ENCODE measurements around the gene CCR7. TPM values are rescaled to one million over a fixed set of nuclear protein-coding genes. Genes with fewer than 3 reads are reported as not detected.

The CCR7 gene
- polyA plus RNA-seq, 1 of the 3 experiments (the other 2 are of a cell fraction), result not detected

- no peak for TF ChIP-seq GATA2 (CRISPR knock-in tag; IDR thresholded peaks at IDR 0.05)
- no peak for TF ChIP-seq TCF12 (IDR thresholded peaks at IDR 0.05)
- TF ChIP-seq JUND (IDR thresholded peaks at IDR 0.05), result no peak
- no peak for TF ChIP-seq GABPA (IDR thresholded peaks at IDR 0.05; ENCODE audit: low read depth)
- no peak for TF ChIP-seq RXRA (IDR thresholded peaks at IDR 0.05; ENCODE audit: borderline replicate concordance, low read depth)
Observed at GRCh38 chr17:40612599-40613244, 47.5 kb upstream of the CCR7 start (continued).

GRCh38 chr17:40611840-40612474 is 46.7 kb upstream of the CCR7 start:
- no peak overlapping the region for H2AFZ ChIP-seq (ENCODE audit: low read depth)
- H3K36me3 ChIP-seq (replicated peaks in 1 of 2; ENCODE audit: control insufficient read depth in 1 of 2, insufficient read depth in 2 of 2, low read length in 1 of 2), result no peaks in the 10 kb centered on the region
- peaks cover 0 to 9% of the 10 kb centered on the region in 2 experiments; a peak in 1 of 4 replicates for H3K4me1 ChIP-seq (ENCODE audit: control insufficient read depth in 1 of 2, insufficient read depth in 2 of 2, low read depth in 1 of 2, low read length in 1 of 2)
- WGBS (ENCODE audit: low lambda C conversion rate), result 59% methylated on average over 7 of the region's 7 CpGs
- H3K9me2 ChIP-seq, result no peaks in the 10 kb centered on the region
- ChIA-PET CTCF (interaction anchor here (0.9 to 1.8 kb wide), 2 partner anchors 8 to 12 kb away, joined by 3 to 5 read pairs; no protein-coding TSS in a partner anchor), POLR2A (no interaction called here)
- no peaks in the 10 kb centered on the region for H3K79me2 ChIP-seq (ENCODE audit: insufficient read depth)
- H3K27me3 ChIP-seq (ENCODE audit: insufficient read depth), result peaks cover 50% of the 10 kb centered on the region
- H3K27ac ChIP-seq (ENCODE audit: low read depth in 2 of 2, low read length in 1 of 2), result no peak overlapping the region
- no peak for DNase-seq
- H3K9ac ChIP-seq, result no peak overlapping the region
- no peak overlapping the region for H3K4me2 ChIP-seq
- H3K9me3 ChIP-seq, result no peaks in the 10 kb centered on the region
- no peaks in the 10 kb centered on the region for H3F3A ChIP-seq (replicated peaks; ENCODE audit: insufficient read depth)
- H3K4me3 ChIP-seq (ENCODE audit: low read depth in 2 of 2, low read length in 1 of 2), result no peak overlapping the region
- no peaks in the 10 kb centered on the region for H4K20me1 ChIP-seq (ENCODE audit: insufficient read depth)
- TF ChIP-seq ZBTB33 (IDR thresholded peaks at IDR 0.05; ENCODE audit: borderline replicate concordance, low read depth), result no peak
- TF ChIP-seq USF1 (IDR thresholded peaks at IDR 0.05; ENCODE audit: borderline replicate concordance, low read depth), result no peak
- TF ChIP-seq TAF1 (IDR thresholded peaks at IDR 0.05; ENCODE audit: borderline replicate concordance, low read depth, low read length), result no peak
- TF ChIP-seq REST (IDR thresholded peaks at IDR 0.05; ENCODE audit: low read depth, low read length), result no peak
- TF ChIP-seq SIN3A (IDR thresholded peaks at IDR 0.05; ENCODE audit: borderline replicate concordance, low read depth, low read length), result no peak
- TF ChIP-seq CHD2 (IDR thresholded peaks at IDR 0.05; ENCODE audit: low read length, partially characterized antibody), result no peak
- TF ChIP-seq USF2 (IDR thresholded peaks at IDR 0.05; ENCODE audit: borderline replicate concordance, low read depth, low read length), result no peak
- TF ChIP-seq IRF3 (IDR thresholded peaks at IDR 0.05; ENCODE audit: low read depth, low read length), result no peak
- TF ChIP-seq TCF12 (IDR thresholded peaks at IDR 0.05), result no peak
- no peak for TF ChIP-seq YY1 (IDR thresholded peaks at IDR 0.05; ENCODE audit: low read depth)
- no peak for TF ChIP-seq EZH2phosphoT487 (IDR thresholded peaks at IDR 0.05; ENCODE audit: borderline replicate concordance, low read depth)
- TF ChIP-seq MEF2A (IDR thresholded peaks at IDR 0.05; ENCODE audit: borderline replicate concordance, low read depth), result no peak
- TF ChIP-seq TEAD4 (IDR thresholded peaks at IDR 0.05; ENCODE audit: borderline replicate concordance, insufficient read depth), result no peak
- TF ChIP-seq PBX3 (IDR thresholded peaks at IDR 0.05), result no peak
- no peak for TF ChIP-seq FOXM1 (IDR thresholded peaks at IDR 0.05; ENCODE audit: low read depth)
- no peak for TF ChIP-seq SMC3 (IDR thresholded peaks at IDR 0.05; ENCODE audit: low read depth, low read length)
- no peak for TF ChIP-seq EP300 (IDR thresholded peaks at IDR 0.05; ENCODE audit: borderline replicate concordance in 1 of 2, low read depth in 1 of 2, low read length in 1 of 2)

All from SK-N-SH (cell line).